ENCODE results near the gene BBC3.
"Not testable (repeated sequence)": the region's sequence is repeated elsewhere in the genome, so short reads cannot be mapped to it uniquely, and the experiment has no call there.

BBC3 gene

DNA sequence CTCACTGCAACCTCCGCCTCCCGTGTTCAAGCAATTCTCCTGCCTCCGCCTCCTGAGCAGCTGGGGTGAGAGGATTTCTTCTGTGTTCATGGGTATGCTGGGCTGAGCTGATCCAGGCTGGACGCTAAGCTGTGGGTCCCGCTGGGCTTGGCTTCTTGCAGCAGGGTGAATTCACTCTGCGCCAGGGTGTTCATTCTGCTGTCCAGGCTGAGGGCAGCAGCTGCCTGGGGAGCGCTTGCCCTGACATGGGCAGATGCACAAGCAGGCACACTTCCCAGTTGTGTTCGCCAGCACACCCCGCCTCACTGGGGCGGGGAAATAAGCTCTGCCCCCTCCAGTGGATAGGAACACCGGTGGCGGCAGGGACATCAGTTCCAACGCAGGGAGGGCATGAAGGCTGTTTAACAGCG is 36.4 kb upstream of the BBC3 start:
- no peak for DNase-seq (ENCODE audit: low read depth)
- TF ChIP-seq, protein P1, sequence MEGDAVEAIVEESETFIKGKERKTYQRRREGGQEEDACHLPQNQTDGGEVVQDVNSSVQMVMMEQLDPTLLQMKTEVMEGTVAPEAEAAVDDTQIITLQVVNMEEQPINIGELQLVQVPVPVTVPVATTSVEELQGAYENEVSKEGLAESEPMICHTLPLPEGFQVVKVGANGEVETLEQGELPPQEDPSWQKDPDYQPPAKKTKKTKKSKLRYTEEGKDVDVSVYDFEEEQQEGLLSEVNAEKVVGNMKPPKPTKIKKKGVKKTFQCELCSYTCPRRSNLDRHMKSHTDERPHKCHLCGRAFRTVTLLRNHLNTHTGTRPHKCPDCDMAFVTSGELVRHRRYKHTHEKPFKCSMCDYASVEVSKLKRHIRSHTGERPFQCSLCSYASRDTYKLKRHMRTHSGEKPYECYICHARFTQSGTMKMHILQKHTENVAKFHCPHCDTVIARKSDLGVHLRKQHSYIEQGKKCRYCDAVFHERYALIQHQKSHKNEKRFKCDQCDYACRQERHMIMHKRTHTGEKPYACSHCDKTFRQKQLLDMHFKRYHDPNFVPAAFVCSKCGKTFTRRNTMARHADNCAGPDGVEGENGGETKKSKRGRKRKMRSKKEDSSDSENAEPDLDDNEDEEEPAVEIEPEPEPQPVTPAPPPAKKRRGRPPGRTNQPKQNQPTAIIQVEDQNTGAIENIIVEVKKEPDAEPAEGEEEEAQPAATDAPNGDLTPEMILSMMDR (IDR thresholded peaks at IDR 0.05; ENCODE audit: control insufficient read depth, insufficient read depth, low read depth, low read length, missing control alignments): no peak
- H3K4me3 ChIP-seq (ENCODE audit: control insufficient read depth, low read depth, low read length): no peak overlapping the region

DNA sequence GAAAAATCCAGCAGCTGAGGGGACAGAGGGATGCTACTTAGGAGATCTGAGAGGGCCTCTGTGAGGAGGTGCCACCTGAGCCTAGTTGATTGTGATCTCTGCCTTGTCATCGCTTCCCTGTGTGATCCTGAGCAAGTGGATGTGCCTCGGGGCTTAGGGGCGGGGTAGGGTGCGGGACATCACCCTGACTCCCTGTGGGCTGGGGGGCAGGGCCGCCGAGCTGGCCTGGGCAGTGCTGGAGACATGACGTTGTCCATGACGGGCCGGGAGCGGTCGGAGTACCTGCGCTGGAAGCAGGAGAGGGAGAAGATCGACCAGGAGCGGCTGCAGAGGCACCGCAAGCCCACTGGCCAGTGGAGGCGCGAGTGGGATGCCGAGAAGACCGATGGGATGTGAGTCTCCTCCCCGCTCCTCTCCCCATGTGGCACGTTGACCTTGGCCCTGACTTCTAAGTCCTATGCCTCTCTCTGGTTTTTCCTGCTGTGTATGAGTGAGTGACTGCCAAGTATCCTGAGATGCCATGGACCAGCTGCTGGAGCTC is 35.5 kb upstream of the BBC3 start:
- no peak overlapping the region for H3K4me3 ChIP-seq (ENCODE audit: control insufficient read depth, low read depth, low read length)
- TF ChIP-seq, protein P1 (IDR thresholded peaks at IDR 0.05; ENCODE audit: control insufficient read depth, insufficient read depth, low read depth, low read length, missing control alignments): no peak
- DNase-seq (ENCODE audit: low read depth): no peak

DNA sequence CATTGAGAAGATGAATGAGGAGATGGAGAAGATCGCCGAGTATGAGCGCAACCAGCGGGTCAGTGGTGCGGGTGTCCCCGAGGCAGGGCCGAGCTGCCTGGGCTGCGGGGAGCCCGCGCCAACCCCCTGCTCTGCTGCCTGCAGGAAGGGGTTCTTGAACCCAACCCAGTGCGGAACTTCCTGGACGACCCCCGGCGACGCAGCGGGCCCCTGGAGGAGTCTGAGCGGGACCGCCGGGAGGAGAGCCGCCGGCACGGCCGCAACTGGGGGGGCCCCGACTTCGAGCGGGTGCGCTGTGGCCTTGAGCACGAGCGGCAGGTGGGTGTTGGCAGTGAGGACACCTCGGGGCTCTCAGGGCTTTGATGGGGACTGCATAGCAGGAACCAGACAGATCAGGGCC is 33.6 kb upstream of the BBC3 start:
- no peak for DNase-seq (ENCODE audit: low read depth)
- H3K4me3 ChIP-seq (ENCODE audit: control insufficient read depth, low read depth, low read length): no peak overlapping the region
- TF ChIP-seq, protein P1 (IDR thresholded peaks at IDR 0.05; ENCODE audit: control insufficient read depth, insufficient read depth, low read depth, low read length, missing control alignments): no peak

DNA sequence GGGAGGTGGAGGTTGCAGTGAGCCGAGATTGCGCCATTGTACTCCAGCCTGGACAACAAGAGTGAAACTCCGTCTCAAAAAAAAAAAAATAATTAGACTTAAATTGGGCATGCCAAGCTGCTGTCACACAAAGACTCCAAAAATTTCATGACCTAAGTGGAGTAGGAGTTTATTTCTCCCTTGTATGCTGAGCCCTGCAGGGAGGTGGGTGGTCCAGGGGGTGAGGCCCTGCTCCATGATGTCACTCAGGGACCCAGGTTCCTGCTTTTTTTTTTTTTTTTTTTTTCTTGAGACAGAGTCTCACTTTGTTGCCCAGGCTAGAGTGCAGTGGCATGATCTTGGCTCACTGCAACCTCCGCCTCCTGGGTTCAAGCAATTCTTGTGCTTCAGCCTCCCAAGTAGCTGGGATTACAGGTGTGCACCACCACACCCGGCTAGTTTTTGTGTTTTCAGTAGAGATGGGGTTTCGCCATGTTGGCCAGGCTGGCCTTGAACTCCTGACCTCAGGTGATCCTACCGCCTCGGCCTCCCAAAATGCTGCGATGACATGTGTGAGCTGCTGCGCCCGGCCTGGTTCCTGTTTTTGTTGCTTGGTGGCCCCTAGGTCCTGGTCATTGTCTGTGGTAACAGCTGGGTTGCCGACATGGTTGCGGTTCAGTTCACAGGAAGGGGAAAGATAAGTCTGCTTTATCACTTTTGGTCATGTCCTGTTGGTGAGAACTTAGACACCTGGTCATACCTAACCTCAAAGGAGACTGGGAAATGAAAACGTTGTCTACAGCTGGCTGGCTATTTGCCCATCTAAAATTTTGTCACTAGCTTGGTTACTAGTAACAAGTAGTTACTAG is 31.2 kb upstream of the BBC3 start:
- H3K4me3 ChIP-seq (ENCODE audit: control insufficient read depth, low read depth, low read length); DNase-seq (ENCODE audit: low read depth): not testable (repeated sequence)

DNA sequence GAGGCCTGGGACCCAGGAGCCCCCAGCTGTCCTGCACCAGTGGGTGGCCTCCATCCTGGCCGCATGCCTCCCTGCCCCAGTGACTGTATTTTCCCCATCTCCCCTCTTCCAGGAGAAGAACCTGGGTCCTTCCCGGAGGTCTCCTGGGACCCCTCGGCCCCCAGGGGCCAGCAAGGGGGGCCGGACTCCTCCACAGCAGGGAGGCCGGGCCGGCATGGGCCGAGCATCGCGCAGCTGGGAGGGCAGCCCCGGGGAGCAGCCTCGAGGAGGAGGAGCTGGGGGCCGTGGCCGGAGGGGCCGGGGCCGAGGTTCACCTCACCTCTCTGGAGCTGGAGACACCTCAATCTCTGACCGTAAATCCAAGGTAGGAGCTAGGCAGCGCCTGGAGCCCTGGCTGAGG is 29.5 kb upstream of the BBC3 start:
- TF ChIP-seq, protein P1 (IDR thresholded peaks at IDR 0.05; ENCODE audit: control insufficient read depth, insufficient read depth, low read depth, low read length, missing control alignments): no peak
- no peak overlapping the region for H3K4me3 ChIP-seq (ENCODE audit: control insufficient read depth, low read depth, low read length)
- no peak for DNase-seq (ENCODE audit: low read depth)

DNA sequence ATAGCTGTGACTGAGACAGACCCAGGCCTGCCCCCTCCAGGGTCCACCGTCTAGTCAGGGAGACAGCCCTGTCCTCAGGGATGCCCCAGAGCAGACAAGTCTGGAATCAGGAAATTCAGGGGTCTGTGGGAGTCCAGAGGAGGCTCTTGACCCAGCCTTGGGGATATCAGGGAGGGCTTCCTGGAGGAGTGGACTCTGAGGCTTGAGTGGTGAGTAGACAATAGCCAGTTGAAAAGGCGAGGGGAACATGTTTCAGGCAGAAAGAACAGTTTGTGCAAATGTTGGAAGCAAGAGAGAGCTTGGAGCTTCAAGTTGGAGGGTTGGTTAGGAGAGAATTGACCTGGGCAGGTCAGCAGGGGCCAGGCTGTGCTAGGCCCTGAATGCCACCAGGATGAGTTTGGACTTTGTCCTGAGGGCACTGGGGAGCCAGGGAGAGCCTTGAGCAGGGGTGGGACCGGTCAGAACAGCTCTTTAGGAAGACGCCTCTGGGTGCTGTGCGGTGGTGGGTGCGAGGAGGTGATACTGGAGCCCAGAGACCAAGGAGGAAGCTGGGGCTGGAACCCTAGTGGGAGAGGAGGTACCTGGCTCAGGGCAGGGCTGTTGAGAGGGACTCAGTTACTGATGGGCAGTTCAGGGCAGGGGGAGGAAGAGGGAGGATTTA is 28.0 kb upstream of the BBC3 start:
- no peak overlapping the region for H3K4me3 ChIP-seq (ENCODE audit: control insufficient read depth, low read depth, low read length)
- TF ChIP-seq, protein P1 (IDR thresholded peaks at IDR 0.05; ENCODE audit: control insufficient read depth, insufficient read depth, low read depth, low read length, missing control alignments): no peak

DNA sequence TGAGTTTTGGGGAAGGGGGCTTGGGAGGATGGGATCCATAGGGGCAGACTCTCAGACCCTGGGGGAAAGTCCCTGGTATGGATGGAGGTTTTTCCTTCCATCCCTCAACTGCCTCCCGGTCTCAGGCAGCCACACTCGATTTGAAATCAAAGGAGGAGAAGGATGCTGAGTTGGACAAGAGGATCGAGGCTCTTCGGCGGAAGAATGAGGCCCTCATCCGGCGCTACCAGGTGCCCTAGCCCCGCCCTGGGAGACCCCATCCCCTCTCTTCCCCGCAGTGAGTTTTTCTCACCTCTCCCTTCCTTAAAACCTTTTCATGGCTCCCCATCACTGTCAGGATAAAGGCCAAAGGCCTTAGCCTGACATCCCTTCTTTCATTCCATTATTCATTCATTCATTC is 27.4 kb upstream of the BBC3 start:
- TF ChIP-seq, protein P1 (IDR thresholded peaks at IDR 0.05; ENCODE audit: control insufficient read depth, insufficient read depth, low read depth, low read length, missing control alignments): no peak
- DNase-seq (ENCODE audit: low read depth): no peak
- H3K4me3 ChIP-seq (ENCODE audit: control insufficient read depth, low read depth, low read length): peak overlapping the region; percentile 63

More for the DNA sequence above, 28.0 kb upstream of the BBC3 start:
- no peak for DNase-seq (ENCODE audit: low read depth)
